D721Med (cell line): ENCODE results near the gene MIPOL1.
"Not testable (repeated sequence)": the region's sequence is repeated elsewhere in the genome, so short reads cannot be mapped to it uniquely, and the experiment has no call there.

ENCODE experiments used
- DNase-seq: peaks from one replicate; pipeline ENCODE4 v3.0.0; 2011; ENCODE audit warnings: low spot score; ENCODE audit not compliant: insufficient read length
- FAIRE-seq: peaks from 2 replicates; lab custom pipeline; 2011; peaks lifted over from hg19 to GRCh38; lab: Jason Lieb, UNC
- TF ChIP-seq, protein P1 (sequence below): IDR thresholded peaks from 2 replicates; pipeline ENCODE4 v1.5.1; 2012; ENCODE audit warnings: mild to moderate bottlenecking, control low read depth; ENCODE audit not compliant: insufficient read depth; ENCODE audit errors: missing control alignments

MIPOL1 gene

DNA sequence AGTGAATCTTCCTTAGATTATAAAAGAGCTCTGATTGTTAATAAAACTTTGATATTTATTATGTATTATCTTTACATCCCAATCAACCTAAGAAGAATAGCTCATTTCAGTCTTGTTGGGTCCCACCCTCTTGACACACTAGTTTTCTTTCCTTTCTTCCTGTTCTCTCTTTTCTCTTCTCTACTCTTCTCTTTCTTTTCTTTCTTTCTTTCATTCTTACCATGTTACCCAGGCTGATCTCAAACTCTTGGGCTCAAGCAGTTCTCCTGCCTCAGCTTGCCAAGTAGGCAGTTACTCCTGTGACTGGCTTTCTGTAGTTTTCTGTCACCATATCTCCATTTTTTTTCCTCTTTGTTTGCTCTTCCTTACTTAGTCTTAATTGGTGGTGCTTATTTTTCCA is 177.8 kb downstream of the MIPOL1 start:
- TF ChIP-seq, protein P1, sequence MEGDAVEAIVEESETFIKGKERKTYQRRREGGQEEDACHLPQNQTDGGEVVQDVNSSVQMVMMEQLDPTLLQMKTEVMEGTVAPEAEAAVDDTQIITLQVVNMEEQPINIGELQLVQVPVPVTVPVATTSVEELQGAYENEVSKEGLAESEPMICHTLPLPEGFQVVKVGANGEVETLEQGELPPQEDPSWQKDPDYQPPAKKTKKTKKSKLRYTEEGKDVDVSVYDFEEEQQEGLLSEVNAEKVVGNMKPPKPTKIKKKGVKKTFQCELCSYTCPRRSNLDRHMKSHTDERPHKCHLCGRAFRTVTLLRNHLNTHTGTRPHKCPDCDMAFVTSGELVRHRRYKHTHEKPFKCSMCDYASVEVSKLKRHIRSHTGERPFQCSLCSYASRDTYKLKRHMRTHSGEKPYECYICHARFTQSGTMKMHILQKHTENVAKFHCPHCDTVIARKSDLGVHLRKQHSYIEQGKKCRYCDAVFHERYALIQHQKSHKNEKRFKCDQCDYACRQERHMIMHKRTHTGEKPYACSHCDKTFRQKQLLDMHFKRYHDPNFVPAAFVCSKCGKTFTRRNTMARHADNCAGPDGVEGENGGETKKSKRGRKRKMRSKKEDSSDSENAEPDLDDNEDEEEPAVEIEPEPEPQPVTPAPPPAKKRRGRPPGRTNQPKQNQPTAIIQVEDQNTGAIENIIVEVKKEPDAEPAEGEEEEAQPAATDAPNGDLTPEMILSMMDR = no peak
- DNase-seq = no peak
- no peak for FAIRE-seq

DNA sequence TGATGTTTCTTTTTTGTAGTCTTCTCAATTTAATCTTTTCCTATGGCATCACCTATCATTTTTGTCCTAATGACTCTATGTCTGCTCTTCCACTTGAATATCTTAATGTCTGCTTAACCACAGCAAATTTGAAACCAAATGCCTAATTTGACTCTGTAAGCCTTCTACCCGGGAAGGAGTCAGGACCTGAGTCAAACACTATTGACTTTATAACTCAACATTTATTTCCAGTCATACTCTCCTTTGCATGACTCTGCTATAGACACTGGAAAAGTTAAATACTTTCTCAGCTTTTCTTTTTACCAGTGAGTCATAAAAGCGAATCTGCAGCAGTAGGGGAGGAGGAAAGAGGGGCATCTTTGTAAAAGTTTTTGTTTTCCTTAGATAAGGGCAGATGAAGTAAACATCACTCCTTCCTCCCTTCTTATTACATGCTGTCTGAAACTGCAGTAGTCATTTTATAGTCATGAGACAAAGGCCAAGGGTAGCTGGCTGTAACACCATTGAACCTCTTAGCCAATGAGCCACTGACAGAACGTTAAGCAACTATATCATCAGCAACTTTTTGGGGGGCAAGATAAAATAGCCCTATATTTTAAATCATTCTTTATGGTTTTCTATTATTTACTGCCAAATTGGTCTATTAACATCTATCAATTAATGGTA is 179.3 kb downstream of the MIPOL1 start:
- TF ChIP-seq, protein P1 = no peak
- no peak for DNase-seq
- no peak for FAIRE-seq

DNA sequence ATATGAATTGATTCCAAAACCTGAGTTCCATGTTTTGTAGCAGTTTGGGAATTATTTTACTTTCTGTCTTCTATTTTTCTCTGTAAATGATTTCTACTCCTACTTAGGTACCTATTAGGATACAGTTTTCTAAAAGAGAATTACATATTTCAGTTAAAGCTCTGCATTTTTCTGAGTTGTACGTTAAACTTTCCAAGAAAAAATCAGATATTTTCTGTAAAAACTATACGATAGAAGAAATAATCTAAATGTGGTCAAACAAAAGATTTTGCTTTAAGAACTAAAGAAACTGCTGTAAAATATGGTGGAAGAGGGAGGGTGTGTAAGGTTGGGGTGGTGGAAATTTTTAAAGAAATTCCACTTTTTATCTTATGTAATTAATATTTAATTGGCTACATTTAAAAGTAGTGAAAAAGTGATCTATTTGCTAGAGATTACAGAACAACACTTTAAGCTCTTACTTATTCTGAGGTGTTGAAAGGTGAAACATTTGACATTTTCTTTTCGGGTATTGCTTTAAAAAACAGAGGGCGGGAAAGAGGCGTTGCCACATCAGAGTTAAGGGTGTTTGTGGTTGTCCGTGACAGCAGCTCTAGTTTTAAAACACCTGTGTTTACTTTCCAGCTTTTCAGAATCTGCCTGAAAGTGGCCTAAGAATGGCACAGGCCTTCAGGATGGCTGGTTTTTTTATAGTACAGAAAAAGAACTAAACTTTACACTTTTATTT is 187.3 kb downstream of the MIPOL1 start:
- FAIRE-seq (no peak), DNase-seq (no peak)
- TF ChIP-seq, protein P1 = no peak

DNA sequence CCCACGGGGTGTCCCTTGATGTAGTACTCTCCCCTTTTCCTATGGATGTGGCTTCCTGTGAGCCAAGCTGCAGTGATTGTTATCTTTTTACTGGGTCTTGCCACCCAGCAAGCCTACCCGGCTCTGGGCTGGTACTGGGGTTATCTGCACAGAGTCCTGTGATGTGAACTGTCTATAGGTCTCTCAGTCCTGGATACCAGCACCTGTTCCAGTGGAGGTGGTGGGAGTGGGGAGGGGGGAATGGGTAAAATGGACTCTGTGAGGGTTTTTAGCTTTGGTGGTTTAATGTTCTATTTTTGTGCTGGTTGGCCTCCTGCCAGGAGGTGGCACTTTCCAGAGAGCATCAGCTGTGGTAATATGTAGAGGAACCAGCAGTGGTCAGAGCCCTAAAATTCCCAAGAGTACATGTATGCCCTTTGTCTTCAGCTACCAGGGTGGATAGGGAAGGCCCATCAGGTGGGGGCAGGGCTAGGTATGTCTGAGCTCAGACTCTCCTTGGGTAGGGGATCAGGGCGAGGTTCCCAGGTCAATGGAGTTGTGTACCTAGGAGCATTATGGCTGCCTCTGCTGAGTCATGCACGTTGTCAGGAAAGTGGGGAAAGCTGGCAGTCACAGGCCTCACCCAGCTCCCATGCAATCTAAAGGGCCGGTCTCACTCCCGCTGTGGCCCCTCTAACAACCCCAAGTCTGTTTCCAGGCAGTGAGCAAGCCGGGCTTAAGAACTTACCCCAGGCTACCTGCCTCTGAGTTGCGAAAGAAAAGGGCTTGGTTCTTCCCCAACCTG is 199.6 kb downstream of the MIPOL1 start:
- DNase-seq, FAIRE-seq: not testable (repeated sequence)

DNA sequence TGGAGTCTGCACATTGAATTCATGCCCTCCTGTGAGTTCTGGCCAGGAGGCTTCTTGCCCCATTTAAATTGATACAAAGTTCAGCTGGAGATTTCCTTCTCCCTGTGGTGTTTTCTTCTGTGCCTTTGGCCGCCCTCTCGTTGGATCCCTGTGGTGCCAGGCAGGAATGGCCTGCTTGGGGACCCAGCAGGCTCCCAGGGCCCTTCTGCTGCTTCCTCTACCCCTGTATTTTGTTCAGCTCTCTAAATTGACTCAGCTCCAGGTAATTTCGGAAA is 200.1 kb downstream of the MIPOL1 start:
- TF ChIP-seq, protein P1 = no peak
- DNase-seq (no peak), FAIRE-seq (no peak)

DNA sequence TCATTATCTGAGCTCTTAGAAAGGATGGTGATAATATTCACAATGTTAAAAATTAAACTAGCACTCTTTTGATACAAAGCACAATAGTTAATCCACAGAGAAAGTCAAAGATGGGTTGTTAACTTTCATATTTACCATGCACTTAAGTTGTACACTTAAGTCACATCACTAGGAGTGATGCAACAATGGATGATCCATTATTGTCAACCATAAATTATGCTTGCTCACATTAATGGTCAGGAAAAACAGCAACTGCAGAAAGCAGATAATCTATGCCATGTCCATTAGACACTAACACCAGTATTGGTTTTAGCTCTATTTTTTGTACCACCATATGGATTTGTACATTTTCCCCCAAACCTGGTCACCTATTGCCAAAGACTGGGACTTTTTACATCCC is 201.8 kb downstream of the MIPOL1 start:
- DNase-seq (no peak), FAIRE-seq (no peak)
- TF ChIP-seq, protein P1 = no peak

DNA sequence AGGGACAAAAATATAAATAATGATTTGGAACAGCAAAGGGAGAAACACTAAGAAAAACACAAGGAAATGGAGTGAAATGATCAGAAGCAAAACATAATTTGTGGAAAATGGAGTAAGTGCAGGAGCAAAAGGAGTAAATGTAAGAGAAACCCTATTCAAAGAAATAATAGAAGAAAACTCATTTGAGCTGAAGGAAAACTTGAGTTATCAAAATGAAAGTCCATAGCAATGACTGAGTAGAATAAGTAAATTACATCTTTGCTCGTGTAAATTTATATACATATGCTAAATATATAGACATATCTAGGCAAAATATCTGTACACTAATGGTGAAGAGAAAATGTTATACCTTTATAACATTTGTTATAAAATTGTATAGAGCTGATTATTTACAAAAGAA is 203.4 kb downstream of the MIPOL1 start:
- DNase-seq = no peak
- FAIRE-seq = no peak
- TF ChIP-seq, protein P1 = no peak
